AG04449 (cell line): ENCODE measurements around the gene PTPRG.

Experiments used
- CTCF ChIA-PET: fragments of 350-600 bp; formaldehyde crosslinking; extraction: SDS; loops from one replicate; lab custom pipeline; 2021; ENCODE audit warnings: antibody characterized with exemption; lab: Yijun Ruan, JAX
- POLR2A ChIA-PET: fragments of 400-600, 350-600 bp; formaldehyde crosslinking; extraction: SDS; loops from one replicate; lab custom pipeline; 2020; ENCODE audit warnings: antibody characterized with exemption, inconsistent platforms; lab: Yijun Ruan, JAX
- DNase-seq: peaks from one replicate; pipeline ENCODE4 v3.0.0-alpha.2; 2010; ENCODE audit warnings: low read depth, low spot score
- H3K4me3 ChIP-seq: 2 replicates; pipeline ENCODE4 v1.5.1; 2011; ENCODE audit warnings: low read depth, mild to moderate bottlenecking, control low read depth, low read length
- TF ChIP-seq, protein P1 (sequence below): IDR thresholded peaks from one replicate; pipeline ENCODE4 v1.5.1; 2011; ENCODE audit warnings: mild to moderate bottlenecking, moderate library complexity, low read length, control low read depth, inconsistent platforms; ENCODE audit not compliant: insufficient read depth; ENCODE audit errors: missing control alignments

The PTPRG gene

DNA sequence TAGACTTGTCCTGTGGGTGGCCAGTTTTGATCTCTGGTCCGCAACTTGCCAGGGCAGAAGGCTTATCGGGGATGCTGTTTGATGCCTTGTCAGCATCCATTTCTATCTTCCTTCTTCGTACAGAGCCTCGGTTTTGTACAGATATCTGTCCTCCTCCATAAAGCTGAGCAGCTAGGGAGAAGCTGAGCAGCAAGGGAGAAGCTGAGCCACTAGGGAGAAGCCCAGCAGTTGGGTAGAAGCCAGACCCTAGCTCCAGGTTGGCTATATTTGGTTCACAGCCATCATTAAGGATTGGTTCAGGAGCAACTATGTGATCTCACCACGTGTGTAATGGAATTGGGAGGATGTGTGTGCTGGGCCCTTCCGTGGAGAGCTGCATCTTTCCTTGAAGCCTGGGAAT, 46.7 kb downstream of the PTPRG start:
- no peak overlapping the region for H3K4me3 ChIP-seq
- ChIA-PET POLR2A (no interaction called here), CTCF (no interaction called here)
- TF ChIP-seq, protein P1, sequence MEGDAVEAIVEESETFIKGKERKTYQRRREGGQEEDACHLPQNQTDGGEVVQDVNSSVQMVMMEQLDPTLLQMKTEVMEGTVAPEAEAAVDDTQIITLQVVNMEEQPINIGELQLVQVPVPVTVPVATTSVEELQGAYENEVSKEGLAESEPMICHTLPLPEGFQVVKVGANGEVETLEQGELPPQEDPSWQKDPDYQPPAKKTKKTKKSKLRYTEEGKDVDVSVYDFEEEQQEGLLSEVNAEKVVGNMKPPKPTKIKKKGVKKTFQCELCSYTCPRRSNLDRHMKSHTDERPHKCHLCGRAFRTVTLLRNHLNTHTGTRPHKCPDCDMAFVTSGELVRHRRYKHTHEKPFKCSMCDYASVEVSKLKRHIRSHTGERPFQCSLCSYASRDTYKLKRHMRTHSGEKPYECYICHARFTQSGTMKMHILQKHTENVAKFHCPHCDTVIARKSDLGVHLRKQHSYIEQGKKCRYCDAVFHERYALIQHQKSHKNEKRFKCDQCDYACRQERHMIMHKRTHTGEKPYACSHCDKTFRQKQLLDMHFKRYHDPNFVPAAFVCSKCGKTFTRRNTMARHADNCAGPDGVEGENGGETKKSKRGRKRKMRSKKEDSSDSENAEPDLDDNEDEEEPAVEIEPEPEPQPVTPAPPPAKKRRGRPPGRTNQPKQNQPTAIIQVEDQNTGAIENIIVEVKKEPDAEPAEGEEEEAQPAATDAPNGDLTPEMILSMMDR: no peak
- no peak for DNase-seq

DNA sequence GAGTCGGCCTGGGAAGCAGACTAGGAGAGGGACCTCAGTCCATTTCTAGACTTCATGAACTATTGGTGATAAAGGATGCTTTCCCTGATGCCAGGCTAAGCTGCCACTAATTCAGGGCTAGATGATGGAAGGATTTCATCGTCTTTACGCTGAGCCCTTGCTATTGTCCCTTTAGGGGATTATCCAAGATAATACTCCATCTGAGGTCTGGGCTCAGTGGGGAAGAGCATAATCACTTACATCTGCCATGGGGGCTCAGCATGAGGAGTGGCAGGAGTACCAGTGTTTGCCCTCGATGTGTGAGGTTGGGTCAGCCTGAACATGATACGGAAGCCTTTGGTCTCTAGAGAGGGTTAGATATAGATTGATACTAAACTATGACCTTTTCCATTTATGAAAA, 47.3 kb downstream of the PTPRG start:
- ChIA-PET CTCF (no interaction called here), POLR2A (no interaction called here)
- TF ChIP-seq, protein P1: no peak
- no peak for DNase-seq
- no peak overlapping the region for H3K4me3 ChIP-seq

DNA sequence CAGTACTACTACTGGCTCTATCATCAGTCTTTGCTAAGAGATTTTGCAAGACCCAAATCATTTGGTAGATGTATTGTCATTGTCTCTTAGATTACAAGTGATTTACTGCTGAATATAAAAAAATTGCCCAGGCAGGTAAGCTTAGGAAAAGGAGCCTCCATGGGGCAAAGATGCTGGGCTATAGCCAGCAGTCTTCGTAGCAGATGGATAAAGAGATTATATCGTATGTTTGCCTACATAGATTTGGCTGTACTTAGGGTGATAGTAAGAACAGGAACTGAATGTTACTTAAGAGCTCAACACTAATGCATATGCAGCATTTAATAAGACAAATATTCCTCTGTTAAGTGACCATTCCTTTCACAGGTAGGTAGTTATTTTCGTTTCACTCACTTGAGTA, 48.9 kb downstream of the PTPRG start:
- no peak overlapping the region for H3K4me3 ChIP-seq
- POLR2A ChIA-PET: interaction anchor here (0.6 kb wide), 1 partner anchor 49 kb away, joined by 3 read pairs; the partner anchor contains the start of gene PTPRG
- TF ChIP-seq, protein P1: no peak
- DNase-seq: no peak
- CTCF ChIA-PET: no interaction called here

DNA sequence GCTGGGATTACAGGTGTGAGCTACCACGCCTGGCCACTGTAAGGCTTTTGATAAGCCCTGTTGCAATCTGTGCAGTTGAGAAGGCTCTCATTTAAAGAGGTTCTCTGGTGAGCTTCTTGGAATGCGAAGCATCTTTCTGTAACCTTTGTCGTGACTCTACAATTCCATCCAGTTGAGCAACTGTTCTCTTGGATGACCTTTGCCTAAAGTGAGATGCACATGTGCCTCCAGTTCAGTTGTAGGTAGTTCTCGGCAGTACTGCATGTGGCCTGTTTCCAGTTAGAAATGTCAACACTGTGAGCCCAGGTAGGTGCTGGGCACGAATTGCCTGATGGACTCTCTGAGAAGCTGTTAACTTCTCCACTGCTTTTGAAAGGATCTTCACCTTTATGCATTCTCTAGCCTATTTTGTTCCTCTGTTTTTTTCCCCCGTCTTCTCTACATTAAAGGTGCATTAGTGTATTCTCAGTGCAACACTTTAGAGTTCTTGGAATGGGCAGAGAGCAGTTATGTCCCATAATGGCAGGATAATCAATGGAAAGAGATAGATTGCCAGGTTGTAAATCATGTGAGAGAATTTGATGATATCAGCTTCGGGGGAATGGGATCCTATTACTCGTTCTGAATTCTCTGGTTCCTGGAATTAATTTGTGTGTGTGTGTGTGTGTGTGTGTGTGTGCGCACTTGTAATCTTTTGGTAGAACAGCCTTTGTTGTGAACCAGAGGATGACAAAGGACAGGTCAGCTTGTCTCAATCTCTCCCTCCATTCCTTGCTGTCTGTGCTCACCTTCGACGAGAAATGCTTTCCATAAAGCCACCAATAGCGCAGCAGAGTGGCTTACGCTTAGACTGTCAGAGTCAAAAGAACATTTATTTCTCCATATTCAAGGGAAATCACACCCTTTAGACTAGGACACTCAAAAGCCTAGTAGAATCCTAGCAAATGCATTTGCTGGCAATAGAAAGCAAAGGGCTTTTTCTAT, 51.1 kb downstream of the PTPRG start:
- no peak overlapping the region for H3K4me3 ChIP-seq
- POLR2A ChIA-PET: interaction anchor here (1.0 kb wide), 1 partner anchor 18 kb away, joined by 5 read pairs; no protein-coding TSS in a partner anchor
- TF ChIP-seq, protein P1: no peak
- CTCF ChIA-PET: interaction anchor here (1.5 to 2.5 kb wide), 2 partner anchors 9 to 10 kb away, joined by 3 to 10 read pairs; no protein-coding TSS in a partner anchor
- DNase-seq: no peak

DNA sequence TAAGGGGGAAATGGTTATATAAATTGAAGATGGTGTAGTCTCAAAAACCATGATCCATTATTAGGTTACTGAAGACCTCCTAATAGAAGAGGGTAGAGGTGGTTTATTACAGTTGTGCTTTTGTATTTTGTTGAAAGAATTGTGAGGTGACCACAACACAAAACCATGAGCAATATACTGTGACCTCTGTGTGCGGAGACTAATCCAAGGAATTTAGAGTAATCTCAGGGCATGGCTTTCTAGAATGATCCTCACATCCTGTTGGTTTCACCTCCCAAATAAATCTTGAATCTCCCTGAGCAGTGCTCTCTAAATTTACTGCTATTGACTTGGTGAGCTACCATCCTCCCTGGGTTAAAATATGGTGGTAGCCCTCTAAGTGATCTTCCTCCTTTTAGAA, 52.3 kb downstream of the PTPRG start:
- no peak for DNase-seq
- POLR2A ChIA-PET: no interaction called here
- no peak overlapping the region for H3K4me3 ChIP-seq
- CTCF ChIA-PET: interaction anchor here (1.5 kb wide), 1 partner anchor 8 kb away, joined by 3 read pairs; no protein-coding TSS in a partner anchor
- TF ChIP-seq, protein P1: no peak

DNA sequence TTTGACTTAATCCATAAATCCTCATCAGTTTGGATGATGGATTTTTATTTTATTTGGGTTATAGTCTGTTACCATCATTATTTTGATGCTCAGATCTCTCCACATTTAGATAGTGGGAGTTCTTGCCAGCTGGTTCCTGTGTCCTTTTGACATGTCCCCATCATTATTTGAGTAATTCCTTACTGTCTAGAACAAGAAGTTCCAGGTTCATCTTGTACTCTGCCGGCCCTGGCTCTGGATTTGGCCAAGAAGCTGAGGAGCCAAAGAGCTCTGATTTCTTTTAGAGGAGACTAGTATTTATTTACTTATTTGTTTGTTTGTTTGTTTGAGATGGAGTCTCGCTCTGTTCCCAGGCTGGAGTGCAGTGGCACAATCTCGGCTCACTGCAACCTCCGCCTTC, 54.3 kb downstream of the PTPRG start:
- POLR2A ChIA-PET: no interaction called here
- H3K4me3 ChIP-seq: no peak overlapping the region
- CTCF ChIA-PET: no interaction called here

More for the DNA sequence above, 54.3 kb downstream of the PTPRG start:
- DNase-seq: no peak
- TF ChIP-seq, protein P1: no peak
